ENCODE data around the gene PLS1. TPM values are rescaled to one million over a fixed set of nuclear protein-coding genes. Genes with fewer than 3 reads are reported as not detected.

Gene PLS1
- total RNA-seq, 2 donors from 2014 or later: 11.3 to 26.4 TPM

GRCh38 chr3:142664819-142665218 is 68.6 kb downstream of the PLS1 start:
- Mint-ChIP-seq H3K36me3 (ENCODE audit: low read depth) (no peaks in the 10 kb centered on the region), H3K9me3 (no peaks in the 10 kb centered on the region), H3K4me1 (no peaks in the 10 kb centered on the region), H3K4me3 (no peak overlapping the region), H3K27ac (no peak overlapping the region), H3K27me3 (ENCODE audit: insufficient read depth) (no peaks in the 10 kb centered on the region)
- Histone ChIP-seq H3K36me3 (ENCODE audit: control insufficient read depth, insufficient read depth, low read length) (no peaks in the 10 kb centered on the region), H3K4me1 (ENCODE audit: control insufficient read depth, insufficient read depth, low read length) (no peaks in the 10 kb centered on the region), H3K4me3 (ENCODE audit: low read length) (no peak overlapping the region), H3K9me3 (ENCODE audit: control insufficient read depth, low read length) (no peaks in the 10 kb centered on the region), H3K27ac (ENCODE audit: low read depth, low read length) (no peak overlapping the region), H3K9ac (ENCODE audit: extremely low read depth, low read length, poor library complexity, severe bottlenecking) (no peak overlapping the region), H3K27me3 (ENCODE audit: control insufficient read depth, insufficient read depth, low read length, poor library complexity, severe bottlenecking) (no peaks in the 10 kb centered on the region)
- TF ChIP-seq, protein P1, sequence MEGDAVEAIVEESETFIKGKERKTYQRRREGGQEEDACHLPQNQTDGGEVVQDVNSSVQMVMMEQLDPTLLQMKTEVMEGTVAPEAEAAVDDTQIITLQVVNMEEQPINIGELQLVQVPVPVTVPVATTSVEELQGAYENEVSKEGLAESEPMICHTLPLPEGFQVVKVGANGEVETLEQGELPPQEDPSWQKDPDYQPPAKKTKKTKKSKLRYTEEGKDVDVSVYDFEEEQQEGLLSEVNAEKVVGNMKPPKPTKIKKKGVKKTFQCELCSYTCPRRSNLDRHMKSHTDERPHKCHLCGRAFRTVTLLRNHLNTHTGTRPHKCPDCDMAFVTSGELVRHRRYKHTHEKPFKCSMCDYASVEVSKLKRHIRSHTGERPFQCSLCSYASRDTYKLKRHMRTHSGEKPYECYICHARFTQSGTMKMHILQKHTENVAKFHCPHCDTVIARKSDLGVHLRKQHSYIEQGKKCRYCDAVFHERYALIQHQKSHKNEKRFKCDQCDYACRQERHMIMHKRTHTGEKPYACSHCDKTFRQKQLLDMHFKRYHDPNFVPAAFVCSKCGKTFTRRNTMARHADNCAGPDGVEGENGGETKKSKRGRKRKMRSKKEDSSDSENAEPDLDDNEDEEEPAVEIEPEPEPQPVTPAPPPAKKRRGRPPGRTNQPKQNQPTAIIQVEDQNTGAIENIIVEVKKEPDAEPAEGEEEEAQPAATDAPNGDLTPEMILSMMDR (conservative IDR thresholded peaks at IDR 0.05): no peak
- DNase-seq: no peak
- WGBS, 2 experiments (ENCODE audit: insufficient coverage in 1 of 2, insufficient read length in 1 of 2): 90% methylated on average over 2 of the region's 2 CpGs; no CpG with 5 or more reads in 1 of the 2 experiments

GRCh38 chr3:142670120-142670519 is 73.9 kb downstream of the PLS1 start:
- Histone ChIP-seq H3K36me3 (ENCODE audit: control insufficient read depth, insufficient read depth, low read length) (no peaks in the 10 kb centered on the region), H3K4me3 (ENCODE audit: low read length) (no peak overlapping the region), H3K27me3 (ENCODE audit: control insufficient read depth, insufficient read depth, low read length, poor library complexity, severe bottlenecking) (no peaks in the 10 kb centered on the region), H3K27ac (ENCODE audit: low read depth, low read length) (no peak overlapping the region), H3K9me3 (ENCODE audit: control insufficient read depth, low read length) (no peaks in the 10 kb centered on the region), H3K4me1 (ENCODE audit: control insufficient read depth, insufficient read depth, low read length) (no peaks in the 10 kb centered on the region), H3K9ac (ENCODE audit: extremely low read depth, low read length, poor library complexity, severe bottlenecking) (no peak overlapping the region)
- Mint-ChIP-seq H3K36me3 (ENCODE audit: low read depth) (no peaks in the 10 kb centered on the region), H3K9me3 (no peaks in the 10 kb centered on the region), H3K4me1 (peaks cover 4% of the 10 kb centered on the region), H3K4me3 (no peak overlapping the region), H3K27me3 (ENCODE audit: insufficient read depth) (no peaks in the 10 kb centered on the region), H3K27ac (no peak overlapping the region)
- TF ChIP-seq, protein P1 (conservative IDR thresholded peaks at IDR 0.05): no peak
- WGBS, 2 experiments (ENCODE audit: insufficient coverage in 1 of 2, insufficient read length in 1 of 2): 22 to 33% methylated on average over 1 of the region's 1 CpG
- DNase-seq: no peak

- peaks cover 1% of the 10 kb centered on the region for H3K36me3 Mint-ChIP-seq (ENCODE audit: low read depth)
These were observed 80.0 kb downstream of the PLS1 start for GRCh38 chr3:142676151-142676550.

More at GRCh38 chr3:142676151-142676550, 80.0 kb downstream of the PLS1 start:
- Mint-ChIP-seq H3K27ac (no peak overlapping the region), H3K9me3 (no peaks in the 10 kb centered on the region), H3K4me1 (no peaks in the 10 kb centered on the region), H3K27me3 (ENCODE audit: insufficient read depth) (no peaks in the 10 kb centered on the region), H3K4me3 (no peak overlapping the region)
- TF ChIP-seq, protein P1 (conservative IDR thresholded peaks at IDR 0.05): no peak
- no peak for DNase-seq
- Histone ChIP-seq H3K27me3 (ENCODE audit: control insufficient read depth, insufficient read depth, low read length, poor library complexity, severe bottlenecking) (no peaks in the 10 kb centered on the region), H3K9ac (ENCODE audit: extremely low read depth, low read length, poor library complexity, severe bottlenecking) (no peak overlapping the region), H3K4me3 (ENCODE audit: low read length) (no peak overlapping the region), H3K36me3 (ENCODE audit: control insufficient read depth, insufficient read depth, low read length) (no peaks in the 10 kb centered on the region), H3K4me1 (ENCODE audit: control insufficient read depth, insufficient read depth, low read length) (no peaks in the 10 kb centered on the region), H3K27ac (ENCODE audit: low read depth, low read length) (no peak overlapping the region), H3K9me3 (ENCODE audit: control insufficient read depth, low read length) (no peaks in the 10 kb centered on the region)
- WGBS, 2 experiments (ENCODE audit: insufficient coverage in 1 of 2, insufficient read length in 1 of 2): 94% methylated on average over 2 of the region's 2 CpGs
